ENCODE results near the gene ANKRD12.

- TF ChIP-seq ETV6 (conservative IDR thresholded peaks at IDR 0.05 in 1 of 2, IDR thresholded peaks at IDR 0.05 in 1 of 2; ENCODE audit: borderline replicate concordance in 1 of 2, low read depth in 1 of 2) (no peak), EP300 (IDR thresholded peaks at IDR 0.05; ENCODE audit: borderline replicate concordance in 1 of 2, control insufficient read depth in 1 of 2, low read depth in 2 of 2, low read length in 2 of 2) (no peak)
- TF ChIP-seq, protein P1, sequence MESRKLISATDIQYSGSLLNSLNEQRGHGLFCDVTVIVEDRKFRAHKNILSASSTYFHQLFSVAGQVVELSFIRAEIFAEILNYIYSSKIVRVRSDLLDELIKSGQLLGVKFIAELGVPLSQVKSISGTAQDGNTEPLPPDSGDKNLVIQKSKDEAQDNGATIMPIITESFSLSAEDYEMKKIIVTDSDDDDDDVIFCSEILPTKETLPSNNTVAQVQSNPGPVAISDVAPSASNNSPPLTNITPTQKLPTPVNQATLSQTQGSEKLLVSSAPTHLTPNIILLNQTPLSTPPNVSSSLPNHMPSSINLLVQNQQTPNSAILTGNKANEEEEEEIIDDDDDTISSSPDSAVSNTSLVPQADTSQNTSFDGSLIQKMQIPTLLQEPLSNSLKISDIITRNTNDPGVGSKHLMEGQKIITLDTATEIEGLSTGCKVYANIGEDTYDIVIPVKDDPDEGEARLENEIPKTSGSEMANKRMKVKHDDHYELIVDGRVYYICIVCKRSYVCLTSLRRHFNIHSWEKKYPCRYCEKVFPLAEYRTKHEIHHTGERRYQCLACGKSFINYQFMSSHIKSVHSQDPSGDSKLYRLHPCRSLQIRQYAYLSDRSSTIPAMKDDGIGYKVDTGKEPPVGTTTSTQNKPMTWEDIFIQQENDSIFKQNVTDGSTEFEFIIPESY (IDR thresholded peaks at IDR 0.05) = no peak
- TF ChIP-seq, protein P2, sequence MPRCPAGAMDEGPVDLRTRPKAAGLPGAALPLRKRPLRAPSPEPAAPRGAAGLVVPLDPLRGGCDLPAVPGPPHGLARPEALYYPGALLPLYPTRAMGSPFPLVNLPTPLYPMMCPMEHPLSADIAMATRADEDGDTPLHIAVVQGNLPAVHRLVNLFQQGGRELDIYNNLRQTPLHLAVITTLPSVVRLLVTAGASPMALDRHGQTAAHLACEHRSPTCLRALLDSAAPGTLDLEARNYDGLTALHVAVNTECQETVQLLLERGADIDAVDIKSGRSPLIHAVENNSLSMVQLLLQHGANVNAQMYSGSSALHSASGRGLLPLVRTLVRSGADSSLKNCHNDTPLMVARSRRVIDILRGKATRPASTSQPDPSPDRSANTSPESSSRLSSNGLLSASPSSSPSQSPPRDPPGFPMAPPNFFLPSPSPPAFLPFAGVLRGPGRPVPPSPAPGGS (IDR thresholded peaks at IDR 0.05; ENCODE audit: borderline replicate concordance, insufficient read depth, low read depth, low read length, poor library complexity, severe bottlenecking) = no peak
- TF ChIP-seq, protein P3, sequence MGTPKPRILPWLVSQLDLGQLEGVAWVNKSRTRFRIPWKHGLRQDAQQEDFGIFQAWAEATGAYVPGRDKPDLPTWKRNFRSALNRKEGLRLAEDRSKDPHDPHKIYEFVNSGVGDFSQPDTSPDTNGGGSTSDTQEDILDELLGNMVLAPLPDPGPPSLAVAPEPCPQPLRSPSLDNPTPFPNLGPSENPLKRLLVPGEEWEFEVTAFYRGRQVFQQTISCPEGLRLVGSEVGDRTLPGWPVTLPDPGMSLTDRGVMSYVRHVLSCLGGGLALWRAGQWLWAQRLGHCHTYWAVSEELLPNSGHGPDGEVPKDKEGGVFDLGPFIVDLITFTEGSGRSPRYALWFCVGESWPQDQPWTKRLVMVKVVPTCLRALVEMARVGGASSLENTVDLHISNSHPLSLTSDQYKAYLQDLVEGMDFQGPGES (IDR thresholded peaks at IDR 0.05) = no peak
- TF ChIP-seq, protein P4, sequence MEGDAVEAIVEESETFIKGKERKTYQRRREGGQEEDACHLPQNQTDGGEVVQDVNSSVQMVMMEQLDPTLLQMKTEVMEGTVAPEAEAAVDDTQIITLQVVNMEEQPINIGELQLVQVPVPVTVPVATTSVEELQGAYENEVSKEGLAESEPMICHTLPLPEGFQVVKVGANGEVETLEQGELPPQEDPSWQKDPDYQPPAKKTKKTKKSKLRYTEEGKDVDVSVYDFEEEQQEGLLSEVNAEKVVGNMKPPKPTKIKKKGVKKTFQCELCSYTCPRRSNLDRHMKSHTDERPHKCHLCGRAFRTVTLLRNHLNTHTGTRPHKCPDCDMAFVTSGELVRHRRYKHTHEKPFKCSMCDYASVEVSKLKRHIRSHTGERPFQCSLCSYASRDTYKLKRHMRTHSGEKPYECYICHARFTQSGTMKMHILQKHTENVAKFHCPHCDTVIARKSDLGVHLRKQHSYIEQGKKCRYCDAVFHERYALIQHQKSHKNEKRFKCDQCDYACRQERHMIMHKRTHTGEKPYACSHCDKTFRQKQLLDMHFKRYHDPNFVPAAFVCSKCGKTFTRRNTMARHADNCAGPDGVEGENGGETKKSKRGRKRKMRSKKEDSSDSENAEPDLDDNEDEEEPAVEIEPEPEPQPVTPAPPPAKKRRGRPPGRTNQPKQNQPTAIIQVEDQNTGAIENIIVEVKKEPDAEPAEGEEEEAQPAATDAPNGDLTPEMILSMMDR (IDR thresholded peaks at IDR 0.05 in 2 of 3, conservative IDR thresholded peaks at IDR 0.05 in 1 of 3; ENCODE audit: control insufficient read depth in 2 of 3, extremely low read depth in 1 of 3, insufficient read depth in 1 of 3, low read depth in 3 of 3, low read length in 3 of 3) = no peak
Measured at GRCh38 chr18:9199681-9200080, 63.1 kb downstream of the ANKRD12 start.

All from GM12878 (cell line).